ENCODE measurements around the gene ZNF716.

DNA sequence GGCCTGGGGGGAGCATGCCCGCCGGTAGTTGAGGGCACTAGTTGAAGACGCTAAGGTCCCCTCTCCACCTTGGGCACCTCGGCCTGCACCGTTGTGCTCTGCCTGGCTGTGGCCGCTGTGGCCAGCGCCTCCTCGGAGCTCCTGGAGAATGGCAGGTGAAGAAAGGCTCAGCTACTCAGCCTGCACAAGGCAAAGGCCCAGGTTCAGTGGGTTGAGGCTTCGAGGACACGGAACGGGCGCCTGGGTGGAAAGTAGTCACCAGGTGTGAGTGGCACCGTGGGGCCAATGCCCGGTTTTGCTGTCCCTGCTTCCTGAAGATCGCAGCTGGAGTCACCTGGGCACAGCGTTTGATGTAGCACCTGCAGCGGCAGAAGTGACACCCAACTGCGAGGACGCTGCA, 12.4 kb upstream of the ZNF716 start:
- TF ChIP-seq, protein P1, sequence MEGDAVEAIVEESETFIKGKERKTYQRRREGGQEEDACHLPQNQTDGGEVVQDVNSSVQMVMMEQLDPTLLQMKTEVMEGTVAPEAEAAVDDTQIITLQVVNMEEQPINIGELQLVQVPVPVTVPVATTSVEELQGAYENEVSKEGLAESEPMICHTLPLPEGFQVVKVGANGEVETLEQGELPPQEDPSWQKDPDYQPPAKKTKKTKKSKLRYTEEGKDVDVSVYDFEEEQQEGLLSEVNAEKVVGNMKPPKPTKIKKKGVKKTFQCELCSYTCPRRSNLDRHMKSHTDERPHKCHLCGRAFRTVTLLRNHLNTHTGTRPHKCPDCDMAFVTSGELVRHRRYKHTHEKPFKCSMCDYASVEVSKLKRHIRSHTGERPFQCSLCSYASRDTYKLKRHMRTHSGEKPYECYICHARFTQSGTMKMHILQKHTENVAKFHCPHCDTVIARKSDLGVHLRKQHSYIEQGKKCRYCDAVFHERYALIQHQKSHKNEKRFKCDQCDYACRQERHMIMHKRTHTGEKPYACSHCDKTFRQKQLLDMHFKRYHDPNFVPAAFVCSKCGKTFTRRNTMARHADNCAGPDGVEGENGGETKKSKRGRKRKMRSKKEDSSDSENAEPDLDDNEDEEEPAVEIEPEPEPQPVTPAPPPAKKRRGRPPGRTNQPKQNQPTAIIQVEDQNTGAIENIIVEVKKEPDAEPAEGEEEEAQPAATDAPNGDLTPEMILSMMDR (IDR thresholded peaks at IDR 0.05) = no peak
- TF ChIP-seq POLR2AphosphoS5 (IDR thresholded peaks at IDR 0.05) = no peak

Measured in gastroesophageal sphincter (tissue), 3 donors.